CD4-positive, alpha-beta memory T cell (primary cell): ENCODE measurements around the gene SLC25A44. TPM values are rescaled to one million over a fixed set of nuclear protein-coding genes. Genes with fewer than 3 reads are reported as not detected.
A peak's percentile ranks its signal among the peaks of the same experiment; 100 is the strongest.
"Not testable (repeated sequence)": the region's sequence is repeated elsewhere in the genome, so short reads cannot be mapped to it uniquely, and the experiment has no call there.

Experiments used
- CTCF ChIA-PET: fragments of 350-600 bp; sonication (Branson Sonifier 250); formaldehyde crosslinking; loops from one replicate; lab custom pipeline; 2021; ENCODE audit warnings: inconsistent platforms; ENCODE audit not compliant: partially characterized antibody; lab: Charles Lee
- POLR2A ChIA-PET: fragments of 350-600 bp; sonication (Branson Sonifier 250); formaldehyde crosslinking; loops from one replicate; lab custom pipeline; 2021; ENCODE audit not compliant: partially characterized antibody; lab: Charles Lee
- DNase-seq, 5 donors: peaks; one replicate each; pipeline versions ENCODE4 v3.0.0 to v3.0.0-alpha.2; 2020 to 2022; ENCODE audit warnings: mixed read lengths in 1 of 5
- H3K27ac ChIP-seq: one replicate; pipeline ENCODE4 v1.7.0; 2013; ENCODE audit warnings: low read depth, low read length
- H3K27me3 ChIP-seq: 2 replicates; pipeline ENCODE4 v1.7.0; 2013; ENCODE audit warnings: mild to moderate bottlenecking, low read length, moderate library complexity; ENCODE audit not compliant: insufficient read depth
- H3K36me3 ChIP-seq: 2 replicates; pipeline ENCODE4 v1.7.0; 2013; ENCODE audit warnings: mild to moderate bottlenecking, low read length, moderate library complexity; ENCODE audit not compliant: insufficient read depth
- H3K4me1 ChIP-seq: 2 replicates; pipeline ENCODE4 v1.7.0; 2013; ENCODE audit warnings: mild to moderate bottlenecking, low read length, moderate library complexity; ENCODE audit not compliant: insufficient read depth
- H3K4me3 ChIP-seq, 2 donors: one replicate each; pipeline ENCODE4 v1.7.0; 2013; ENCODE audit warnings: low read length in 2 of 2, mild to moderate bottlenecking in 1 of 2
- H3K9me3 ChIP-seq, 2 donors: one replicate each; pipeline ENCODE4 v1.7.0; 2013; ENCODE audit warnings: low read length in 2 of 2, control low read depth in 1 of 2; ENCODE audit not compliant: control insufficient read depth in 1 of 2
- H3K27ac Mint-ChIP-seq, 7 donors: one replicate each; pipeline ENCODE4 v1.8.0; 2020 to 2021; ENCODE audit warnings: mixed read lengths in 7 of 7, mild to moderate bottlenecking in 6 of 7, inconsistent platforms in 3 of 7, moderate library complexity in 3 of 7
- H3K27me3 Mint-ChIP-seq, 2 donors: one replicate each; pipeline ENCODE4 v1.8.0; 2020 to 2021; ENCODE audit warnings: mixed read lengths in 2 of 2
- H3K36me3 Mint-ChIP-seq, 2 donors: one replicate each; pipeline ENCODE4 v1.8.0; 2020 to 2021; ENCODE audit warnings: mixed read lengths in 2 of 2, inconsistent platforms in 1 of 2, mild to moderate bottlenecking in 1 of 2
- H3K4me1 Mint-ChIP-seq, 4 donors: one replicate each; pipeline ENCODE4 v1.8.0; 2020 to 2021; ENCODE audit warnings: mixed read lengths in 4 of 4, mild to moderate bottlenecking in 1 of 4
- H3K4me3 Mint-ChIP-seq, 8 donors: one replicate each; pipeline ENCODE4 v1.8.0; 2020 to 2021; ENCODE audit warnings: mixed read lengths in 8 of 8, mild to moderate bottlenecking in 7 of 8, moderate library complexity in 6 of 8, inconsistent platforms in 3 of 8
- H3K9me3 Mint-ChIP-seq, 8 donors: one replicate each; pipeline ENCODE4 v1.8.0; 2020 to 2021; ENCODE audit warnings: mixed read lengths in 8 of 8, mild to moderate bottlenecking in 5 of 8, inconsistent platforms in 3 of 8, moderate library complexity in 1 of 8
- intact Hi-C: fragments of 100-400 bp; cut with micrococcal nuclease; formaldehyde crosslinking; loops from one replicate; pipeline ENCODE4 v1.15.1; 2023
- polyA plus RNA-seq, 2 donors: library from polyadenylated mRNA; unstranded; fragments of 300-500 nt; fragmentation: Illumina TruSeq; gene quantifications; one replicate each; pipeline ENCODE4 v1.2.3, GENCODE V29; 2021
- total RNA-seq, 2 experiments: library from RNA; stranded (reverse); gene quantifications; one replicate each; pipeline ENCODE4 v1.2.3, GENCODE V29; 2021

Gene SLC25A44
- total and polyA plus RNA-seq, 4 experiments from 2014 or later = 9.8 to 23.3 (median 18.3) TPM

DNA sequence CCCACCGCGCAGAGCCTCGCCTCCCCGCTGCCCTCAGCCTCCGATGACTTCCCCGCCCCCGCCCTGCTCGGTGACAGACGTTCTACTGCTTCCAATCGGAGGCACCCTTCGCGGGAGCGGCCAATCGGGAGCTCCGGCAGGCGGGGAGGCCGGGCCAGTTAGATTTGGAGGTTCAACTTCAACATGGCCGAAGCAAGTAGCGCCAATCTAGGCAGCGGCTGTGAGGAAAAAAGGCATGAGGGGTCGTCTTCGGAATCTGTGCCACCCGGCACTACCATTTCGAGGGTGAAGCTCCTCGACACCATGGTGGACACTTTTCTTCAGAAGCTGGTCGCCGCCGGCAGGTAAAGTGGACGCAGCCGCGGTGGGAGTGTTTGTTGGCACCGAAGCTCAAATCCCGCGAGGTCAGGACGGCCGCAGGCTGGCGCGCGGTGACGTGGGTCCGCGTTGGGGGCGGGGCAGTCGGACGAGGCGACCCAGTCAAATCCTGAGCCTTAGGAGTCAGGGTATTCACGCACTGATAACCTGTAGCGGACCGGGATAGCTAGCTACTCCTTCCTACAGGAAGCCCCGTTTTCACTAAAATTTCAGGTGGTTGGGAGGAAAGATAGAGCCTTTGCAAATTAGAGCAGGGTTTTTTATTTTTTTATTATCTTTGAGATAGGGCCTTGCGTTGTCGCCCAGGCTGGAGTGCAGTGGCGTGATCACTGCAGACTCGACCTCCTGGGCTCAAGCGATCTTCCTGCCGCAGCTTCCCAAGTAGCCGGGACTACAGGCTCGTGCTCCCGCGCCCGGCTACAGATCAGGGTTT, 19.1 kb downstream of the SLC25A44 start, which contains the start of gene PMF1:
Gene PMF1, plus strand, starts transcription at position 175 of the 811 bp plus-strand sequence. Its CDS starts 9 bp downstream, at position 184.
- Mint-ChIP-seq H3K4me3 (peak within 1 kb of the TSS; percentile 93 to 99 (median 96)), H3K36me3 (peaks cover 18 to 40% of the 10 kb centered on the region in 2 donors), H3K4me1 (peaks cover 15 to 43% (median 31%) of the 10 kb centered on the region in 4 donors), H3K9me3 (peaks cover 0 to 2% (median 0%) of the 10 kb centered on the region in 8 donors), H3K27ac (peak within 1 kb of the TSS; percentile 97 to 100 (median 99)), H3K27me3 (no peaks in the 10 kb centered on the region)
- H3K27ac ChIP-seq = peak within 1 kb of the TSS; percentile 98
- DNase-seq = peak; percentile 94 to 98 (median 95)
- H3K36me3 ChIP-seq = peaks cover 12% of the 10 kb centered on the region
- intact Hi-C loops = loop anchor here (1.0 to 5.0 kb wide), 5 partner anchors 20 to 281 kb away; partner anchors contain the start of genes KHDC4, LAMTOR2, MEX3A and SMG5
- CTCF ChIA-PET = interaction anchor here (0.7 to 5.2 kb wide), 14 partner anchors 11 to 125 kb away, joined by 3 to 65 read pairs (median 4); partner anchors contain the start of genes CCT3, SLC25A44, SMG5 and TSACC
- no peaks in the 10 kb centered on the region for H3K9me3 ChIP-seq
- no peaks in the 10 kb centered on the region for H3K27me3 ChIP-seq
- H3K4me3 ChIP-seq = peak within 1 kb of the TSS; percentile 83 to 93
- H3K4me1 ChIP-seq = peaks cover 29% of the 10 kb centered on the region
- POLR2A ChIA-PET = interaction anchor here (0.7 to 3.8 kb wide), 40 partner anchors 9 to 354 kb away, joined by 3 to 54 read pairs (median 4); partner anchors contain the start of genes ARHGEF2, LAMTOR2, LMNA and MEF2D

DNA sequence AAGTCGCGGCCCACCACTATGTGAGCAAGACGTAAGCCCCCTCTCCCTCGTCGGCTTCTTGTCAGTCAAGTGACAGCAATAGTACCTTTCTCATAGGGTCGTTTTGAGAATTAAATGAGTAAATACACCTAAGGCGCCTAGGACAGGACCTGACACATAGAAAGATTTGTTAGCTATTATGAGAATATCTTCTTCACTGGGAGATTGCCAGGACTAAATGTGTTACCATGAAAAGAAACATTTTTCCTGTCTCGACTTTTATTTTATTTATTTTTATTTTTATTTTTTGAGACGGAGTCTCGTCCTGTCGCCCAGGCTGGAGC, 19.7 kb downstream of the SLC25A44 start:
- Histone ChIP-seq H3K27me3 (no peaks in the 10 kb centered on the region), H3K9me3 (no peaks in the 10 kb centered on the region), H3K4me3 (peak overlapping the region; percentile 83 to 93), H3K27ac (peak overlapping the region; percentile 98), H3K4me1 (peaks cover 35% of the 10 kb centered on the region), H3K36me3 (peaks cover 12% of the 10 kb centered on the region)
- POLR2A ChIA-PET = interaction anchor here (0.8 to 3.8 kb wide), 27 partner anchors 8 to 235 kb away, joined by 3 to 54 read pairs (median 5); partner anchors contain the start of genes ARHGEF2, LMNA, MEX3A and SLC25A44
- H3K36me3 Mint-ChIP-seq = peaks cover 18 to 39% of the 10 kb centered on the region in 2 donors
- peak overlapping the region; percentile 97 to 100 (median 99) for H3K27ac Mint-ChIP-seq
- peaks cover 0 to 2% (median 0%) of the 10 kb centered on the region in 8 donors for H3K9me3 Mint-ChIP-seq
- H3K27me3 Mint-ChIP-seq = no peaks in the 10 kb centered on the region
- intact Hi-C loops = loop anchor here (1.0 to 5.0 kb wide), 5 partner anchors 20 to 281 kb away; partner anchors contain the start of genes KHDC4, LAMTOR2, MEX3A and SMG5
- no peak for DNase-seq
- peak overlapping the region; percentile 93 to 99 (median 96) for H3K4me3 Mint-ChIP-seq
- H3K4me1 Mint-ChIP-seq = peaks cover 18 to 48% (median 34%) of the 10 kb centered on the region in 4 donors
- CTCF ChIA-PET = interaction anchor here (1.0 to 5.2 kb wide), 11 partner anchors 12 to 124 kb away, joined by 3 to 65 read pairs (median 5); partner anchors contain the start of genes CCT3, SLC25A44, SMG5 and TSACC

DNA sequence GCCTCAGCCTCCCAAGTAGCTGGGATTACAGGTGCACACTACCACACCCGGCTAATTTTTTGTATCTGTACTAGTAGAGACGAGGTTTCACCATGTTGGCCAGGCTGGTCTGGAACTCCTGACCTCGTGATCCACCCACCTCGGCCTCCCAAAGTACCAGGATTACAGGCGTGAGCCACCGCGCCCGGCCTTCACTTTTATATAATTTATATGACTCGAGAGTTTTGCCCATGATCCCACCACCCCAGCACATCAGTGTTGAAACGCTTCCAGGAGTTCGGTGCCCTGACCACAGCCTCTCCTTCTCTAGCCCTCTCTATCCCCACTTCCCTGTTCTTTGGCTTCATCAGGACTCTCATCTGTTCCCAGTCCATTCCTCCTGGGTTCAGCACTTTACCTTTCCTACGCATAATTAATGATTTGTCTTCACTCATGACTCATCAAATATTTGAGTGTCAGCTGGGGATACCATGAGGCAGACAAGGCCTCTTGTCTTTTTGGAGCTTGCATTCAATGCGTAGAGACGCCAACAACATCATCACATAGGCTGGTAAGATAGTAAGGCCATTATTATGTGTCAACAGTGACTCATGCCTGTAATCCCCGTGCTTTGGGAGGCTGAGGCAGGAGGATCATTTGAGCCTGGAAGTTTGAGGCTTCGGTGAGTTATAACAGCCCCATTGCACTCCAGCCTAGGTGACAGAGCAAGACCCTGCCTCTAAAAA, 20.3 kb downstream of the SLC25A44 start:
- Mint-ChIP-seq H3K36me3 (peaks cover 13 to 35% of the 10 kb centered on the region in 2 donors), H3K4me1 (peaks cover 19 to 50% (median 37%) of the 10 kb centered on the region in 4 donors), H3K27ac (peak overlapping the region; percentile 80 to 100 (median 88)), H3K9me3 (peaks cover 0 to 2% (median 0%) of the 10 kb centered on the region in 8 donors), H3K27me3 (no peaks in the 10 kb centered on the region), H3K4me3 (peak overlapping the region; percentile 75 to 98 (median 81))
- POLR2A ChIA-PET = interaction anchor here (0.7 to 3.8 kb wide), 8 partner anchors 8 to 87 kb away, joined by 3 to 38 read pairs (median 5); partner anchors contain the start of genes SLC25A44 and SMG5
- Histone ChIP-seq H3K4me3 (no peak overlapping the region), H3K27ac (peak overlapping the region; percentile 98), H3K36me3 (peaks cover 12% of the 10 kb centered on the region), H3K9me3 (no peaks in the 10 kb centered on the region), H3K4me1 (peaks cover 37% of the 10 kb centered on the region), H3K27me3 (no peaks in the 10 kb centered on the region)
- intact Hi-C loops = loop anchor here (5.0 kb wide), 1 partner anchor 282 kb away; the partner anchor contains the start of gene KHDC4
- no peak for DNase-seq
- CTCF ChIA-PET = interaction anchor here (1.1 to 5.2 kb wide), 7 partner anchors 11 to 118 kb away, joined by 3 to 65 read pairs (median 7); partner anchors contain the start of gene SMG5

DNA sequence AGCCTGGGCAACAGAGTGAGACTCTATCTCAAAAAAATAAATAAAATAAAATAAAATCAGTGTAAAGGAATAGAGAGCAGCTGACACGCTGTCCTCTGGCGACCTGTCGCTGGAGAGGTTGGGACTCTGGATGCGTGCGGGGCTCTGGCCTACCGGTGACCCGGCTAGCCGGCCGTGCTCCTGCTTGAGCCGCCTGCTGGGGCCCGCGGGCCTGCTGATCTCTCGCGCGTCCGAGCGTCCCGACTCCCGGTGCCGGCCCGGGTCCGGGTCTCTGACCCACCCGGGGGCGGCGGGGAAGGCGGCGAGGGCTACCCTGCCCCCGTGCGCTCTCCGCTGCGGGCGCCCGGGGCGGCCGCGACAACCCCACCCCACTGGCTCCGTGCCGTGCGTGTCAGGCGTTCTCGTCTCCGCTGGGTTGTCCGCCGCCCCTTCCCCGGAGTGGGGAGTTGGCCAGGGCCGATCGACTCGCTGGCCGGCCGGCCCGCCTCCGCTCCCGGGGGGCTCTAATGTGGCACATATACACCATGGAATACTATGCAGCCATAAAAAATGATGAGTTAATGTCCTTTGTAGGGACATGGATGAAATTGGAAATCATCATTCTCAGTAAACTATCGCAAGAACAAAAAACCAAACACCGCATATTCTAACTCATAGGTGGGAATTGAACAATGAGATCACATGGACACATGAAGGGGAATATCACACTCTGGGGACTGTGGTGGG, 22.6 kb downstream of the SLC25A44 start:
- POLR2A ChIA-PET = interaction anchor here (1.2 kb wide), 1 partner anchor 124 kb away, joined by 3 read pairs; no protein-coding TSS in a partner anchor
- peaks cover 41% of the 10 kb centered on the region for H3K4me1 ChIP-seq
- Mint-ChIP-seq H3K27ac (peak overlapping the region in 1 of 7 donors; percentile 60), H3K4me1 (peaks cover 28 to 63% (median 47%) of the 10 kb centered on the region in 4 donors), H3K36me3 (peaks cover 18 to 28% of the 10 kb centered on the region in 2 donors)
- H3K9me3 Mint-ChIP-seq, H3K36me3 ChIP-seq, H3K4me3 ChIP-seq, H3K4me3 Mint-ChIP-seq, DNase-seq, H3K27ac ChIP-seq, H3K27me3 ChIP-seq, intact Hi-C loops, H3K27me3 Mint-ChIP-seq, H3K9me3 ChIP-seq: not testable (repeated sequence)
- CTCF ChIA-PET = interaction anchor here (5.2 kb wide), 1 partner anchor 9 kb away, joined by 65 read pairs; no protein-coding TSS in a partner anchor

DNA sequence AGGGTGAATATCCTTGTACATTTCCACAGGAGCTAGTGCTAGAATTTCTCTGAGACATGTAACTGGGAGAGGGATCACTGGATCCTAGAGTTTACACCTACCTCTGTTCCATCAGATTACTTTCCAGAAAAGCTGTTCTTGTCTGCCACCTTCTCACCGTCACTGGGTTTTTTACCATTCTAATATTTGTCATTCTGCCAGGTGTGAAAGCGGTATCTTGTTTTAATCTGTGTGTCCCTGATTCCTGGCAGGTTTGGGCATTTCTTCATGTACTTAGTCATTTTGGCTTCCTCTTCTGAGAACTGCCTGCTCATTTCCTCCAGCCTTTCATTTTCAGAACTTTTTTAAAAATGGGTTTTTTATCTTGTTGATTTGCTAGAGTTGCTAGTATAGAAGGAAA, 24.0 kb downstream of the SLC25A44 start:
- peaks cover 35% of the 10 kb centered on the region for H3K4me1 ChIP-seq

DNA sequence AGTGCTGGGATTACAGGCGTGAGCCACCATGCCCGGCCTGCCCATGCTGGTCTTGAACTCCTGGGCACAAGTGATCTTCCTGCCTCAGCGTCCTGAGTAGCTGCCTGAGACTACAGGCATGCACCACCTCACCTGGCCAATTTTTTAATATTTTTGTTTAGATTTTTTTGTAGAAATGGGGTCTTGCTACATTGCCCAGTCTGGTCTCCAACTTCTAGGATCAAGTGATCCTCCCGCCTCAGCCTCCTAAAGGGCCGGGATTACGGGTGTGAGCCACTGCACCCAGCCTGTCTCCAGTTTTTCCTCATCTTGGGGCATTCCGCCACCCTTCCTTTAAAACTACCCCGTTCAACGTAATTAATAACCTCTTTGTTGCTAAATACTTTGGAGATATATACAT, 26.3 kb downstream of the SLC25A44 start:
- intact Hi-C loops = no loop called here
- POLR2A ChIA-PET = interaction anchor here (1.4 kb wide), 1 partner anchor 22 kb away, joined by 4 read pairs; no protein-coding TSS in a partner anchor
- peaks cover 39 to 42% of the 10 kb centered on the region in 2 donors for H3K36me3 Mint-ChIP-seq
- CTCF ChIA-PET = interaction anchor here (0.6 to 1.6 kb wide), 3 partner anchors 37 to 123 kb away, joined by 3 to 6 read pairs (median 5); no protein-coding TSS in a partner anchor
- Histone ChIP-seq H3K9me3 (no peaks in the 10 kb centered on the region), H3K27me3 (no peaks in the 10 kb centered on the region), H3K27ac (no peak overlapping the region), H3K4me1 (peaks cover 25% of the 10 kb centered on the region), H3K4me3 (no peak overlapping the region), H3K36me3 (peaks cover 20% of the 10 kb centered on the region)
- H3K27ac Mint-ChIP-seq = no peak overlapping the region
- DNase-seq = no peak
- H3K4me3 Mint-ChIP-seq = no peak overlapping the region
- peaks cover 34 to 55% (median 46%) of the 10 kb centered on the region in 4 donors for H3K4me1 Mint-ChIP-seq
- no peaks in the 10 kb centered on the region for H3K9me3 Mint-ChIP-seq
- no peaks in the 10 kb centered on the region for H3K27me3 Mint-ChIP-seq

More for the DNA sequence above, 24.0 kb downstream of the SLC25A44 start:
- peak; percentile 26 to 71 (median 44) for DNase-seq
- peaks cover 28 to 38% of the 10 kb centered on the region in 2 donors for H3K36me3 Mint-ChIP-seq
- Histone ChIP-seq H3K4me3 (peak overlapping the region in 1 of 2 donors; percentile 15), H3K36me3 (peaks cover 11% of the 10 kb centered on the region), H3K27me3 (no peaks in the 10 kb centered on the region), H3K9me3 (no peaks in the 10 kb centered on the region), H3K27ac (peak overlapping the region; percentile 52)
- peak overlapping the region; percentile 73 to 96 (median 93) for H3K27ac Mint-ChIP-seq
- H3K4me3 Mint-ChIP-seq = peak overlapping the region; percentile 4 to 80 (median 72)
- POLR2A ChIA-PET = no interaction called here
- H3K27me3 Mint-ChIP-seq = no peaks in the 10 kb centered on the region
- intact Hi-C loops = no loop called here
- CTCF ChIA-PET = interaction anchor here (0.8 to 1.1 kb wide), 2 partner anchors 11 to 15 kb away, joined by 3 read pairs; no protein-coding TSS in a partner anchor
- no peaks in the 10 kb centered on the region for H3K9me3 Mint-ChIP-seq
- peaks cover 30 to 69% (median 49%) of the 10 kb centered on the region in 4 donors for H3K4me1 Mint-ChIP-seq
